Spleen (tissue), 7 donors: Measurements from ENCODE around the gene LDAH.
A peak's percentile ranks its signal among the peaks of the same experiment; 100 is the strongest.

ENCODE experiments used
- POLR2A ChIP-seq, 3 donors: fragments of 450-650 bp; IDR thresholded peaks; one replicate each; pipeline ENCODE4 v1.5.1; 2017; ENCODE audit warnings: antibody characterized with exemption in 3 of 3, mild to moderate bottlenecking in 1 of 3
- POLR2AphosphoS5 ChIP-seq, 3 donors: sonication (generic); formaldehyde crosslinking; IDR thresholded peaks; one replicate each; pipeline ENCODE4 v1.5.1; 2017; ENCODE audit warnings: antibody characterized with exemption in 3 of 3
- TF ChIP-seq, protein P1 (sequence below), 11 experiments: fragments of 200-600 bp in 7 of 11; fragments of 450-650 bp in 4 of 11; sonication (generic) in 4 of 11; IDR thresholded peaks in 8 of 11; conservative IDR thresholded peaks in 3 of 11; 1 replicate in 7 of 11; 2 replicates in 4 of 11; pipeline versions ENCODE4 v1.4.0 to v1.8.0; 2016 to 2021; ENCODE audit warnings: antibody characterized with exemption in 11 of 11, inconsistent platforms in 4 of 11, mild to moderate bottlenecking in 1 of 11
- donor health status: DM: no; HTN: no; CAD: no; lungs with moderate emphysema.
- donor health status: DM: no; HTN: no; CAD: no.
- donor health status: DM: no; HTN: no; CAD: no.

- TF ChIP-seq, protein P1, sequence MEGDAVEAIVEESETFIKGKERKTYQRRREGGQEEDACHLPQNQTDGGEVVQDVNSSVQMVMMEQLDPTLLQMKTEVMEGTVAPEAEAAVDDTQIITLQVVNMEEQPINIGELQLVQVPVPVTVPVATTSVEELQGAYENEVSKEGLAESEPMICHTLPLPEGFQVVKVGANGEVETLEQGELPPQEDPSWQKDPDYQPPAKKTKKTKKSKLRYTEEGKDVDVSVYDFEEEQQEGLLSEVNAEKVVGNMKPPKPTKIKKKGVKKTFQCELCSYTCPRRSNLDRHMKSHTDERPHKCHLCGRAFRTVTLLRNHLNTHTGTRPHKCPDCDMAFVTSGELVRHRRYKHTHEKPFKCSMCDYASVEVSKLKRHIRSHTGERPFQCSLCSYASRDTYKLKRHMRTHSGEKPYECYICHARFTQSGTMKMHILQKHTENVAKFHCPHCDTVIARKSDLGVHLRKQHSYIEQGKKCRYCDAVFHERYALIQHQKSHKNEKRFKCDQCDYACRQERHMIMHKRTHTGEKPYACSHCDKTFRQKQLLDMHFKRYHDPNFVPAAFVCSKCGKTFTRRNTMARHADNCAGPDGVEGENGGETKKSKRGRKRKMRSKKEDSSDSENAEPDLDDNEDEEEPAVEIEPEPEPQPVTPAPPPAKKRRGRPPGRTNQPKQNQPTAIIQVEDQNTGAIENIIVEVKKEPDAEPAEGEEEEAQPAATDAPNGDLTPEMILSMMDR (IDR thresholded peaks at IDR 0.05 in 8 of 11, conservative IDR thresholded peaks at IDR 0.05 in 3 of 11) = no peak
- no peak for TF ChIP-seq POLR2A (IDR thresholded peaks at IDR 0.05)
- peak in 1 of 3 donors; percentile 26 for TF ChIP-seq POLR2AphosphoS5 (IDR thresholded peaks at IDR 0.05)
These were observed 151.7 kb downstream of the LDAH start for GRCh38 chr2:20671036-20671735.
